DND-41 (cell line): Measurements from ENCODE around the gene SLC4A7.

ENCODE experiments used
- ATAC-seq: fragments of 200-7000 bp; cut with Tn5 transposase; 3 replicates; pipeline ENCODE4 v1.9.1; 2021; ENCODE audit warnings: low read depth; ENCODE audit not compliant: insufficient read depth
- DNase-seq: peaks from one replicate; pipeline ENCODE4 v3.0.0-alpha.2; 2020
- H2AFZ ChIP-seq: 2 replicates; pipeline ENCODE4 v1.6.0; 2012; ENCODE audit warnings: low read depth, low read length
- H3K27ac ChIP-seq: 2 replicates; pipeline ENCODE4 v1.5.1; 2012; ENCODE audit warnings: low read length, inconsistent platforms
- H3K27me3 ChIP-seq: fragments of 200-600 bp; sonication (generic); 2 replicates; pipeline ENCODE4 v1.6.0; 2012; ENCODE audit warnings: low read length, mild to moderate bottlenecking, inconsistent platforms; ENCODE audit not compliant: insufficient read depth, poor library complexity
- H3K36me3 ChIP-seq: 2 replicates; pipeline ENCODE4 v1.5.1; 2012; ENCODE audit warnings: low read length, inconsistent platforms; ENCODE audit not compliant: insufficient read depth
- H3K4me1 ChIP-seq: 2 replicates; pipeline ENCODE4 v1.5.1; 2012; ENCODE audit warnings: mild to moderate bottlenecking, low read length; ENCODE audit not compliant: insufficient read depth
- H3K4me2 ChIP-seq: 2 replicates; pipeline ENCODE4 v1.6.0; 2012; ENCODE audit warnings: mild to moderate bottlenecking, moderate library complexity, low read length, inconsistent platforms; ENCODE audit not compliant: insufficient read depth
- H3K4me3 ChIP-seq, 2 experiments: fragments of 200-600 bp in 1 of 2; shearing (Covaris generic) in 1 of 2; 2 replicates each; pipeline ENCODE4 v1.5.1; 2012 to 2016; ENCODE audit warnings: inconsistent platforms in 2 of 2, low read length in 2 of 2, mild to moderate bottlenecking in 2 of 2, low read depth in 1 of 2, moderate library complexity in 1 of 2
- H3K79me2 ChIP-seq: 2 replicates; pipeline ENCODE4 v1.6.0; 2012; ENCODE audit warnings: low read length, inconsistent platforms; ENCODE audit not compliant: insufficient read depth
- H3K9ac ChIP-seq: 2 replicates; pipeline ENCODE4 v1.6.0; 2012; ENCODE audit warnings: low read depth, mild to moderate bottlenecking, inconsistent platforms, low read length, moderate library complexity
- H3K9me3 ChIP-seq: 2 replicates; pipeline ENCODE4 v1.5.1; 2012; ENCODE audit warnings: low read length, moderate library complexity, mild to moderate bottlenecking, inconsistent platforms; ENCODE audit not compliant: insufficient read depth, severe bottlenecking
- H4K20me1 ChIP-seq: 2 replicates; pipeline ENCODE4 v1.6.0; 2012; ENCODE audit warnings: low read length; ENCODE audit not compliant: insufficient read depth
- EZH2 ChIP-seq: IDR thresholded peaks from 3 replicates; pipeline ENCODE4 v1.6.1; 2012; ENCODE audit warnings: borderline replicate concordance, low read depth, mild to moderate bottlenecking, moderate library complexity, low read length, inconsistent platforms; ENCODE audit not compliant: severe bottlenecking
- TF ChIP-seq, protein P1 (sequence below): IDR thresholded peaks from 2 replicates; pipeline ENCODE4 v1.5.1; 2012; ENCODE audit warnings: borderline replicate concordance, low read length, moderate library complexity, mild to moderate bottlenecking; ENCODE audit not compliant: poor library complexity, severe bottlenecking; ENCODE audit errors: extremely low read depth

Gene SLC4A7

DNA sequence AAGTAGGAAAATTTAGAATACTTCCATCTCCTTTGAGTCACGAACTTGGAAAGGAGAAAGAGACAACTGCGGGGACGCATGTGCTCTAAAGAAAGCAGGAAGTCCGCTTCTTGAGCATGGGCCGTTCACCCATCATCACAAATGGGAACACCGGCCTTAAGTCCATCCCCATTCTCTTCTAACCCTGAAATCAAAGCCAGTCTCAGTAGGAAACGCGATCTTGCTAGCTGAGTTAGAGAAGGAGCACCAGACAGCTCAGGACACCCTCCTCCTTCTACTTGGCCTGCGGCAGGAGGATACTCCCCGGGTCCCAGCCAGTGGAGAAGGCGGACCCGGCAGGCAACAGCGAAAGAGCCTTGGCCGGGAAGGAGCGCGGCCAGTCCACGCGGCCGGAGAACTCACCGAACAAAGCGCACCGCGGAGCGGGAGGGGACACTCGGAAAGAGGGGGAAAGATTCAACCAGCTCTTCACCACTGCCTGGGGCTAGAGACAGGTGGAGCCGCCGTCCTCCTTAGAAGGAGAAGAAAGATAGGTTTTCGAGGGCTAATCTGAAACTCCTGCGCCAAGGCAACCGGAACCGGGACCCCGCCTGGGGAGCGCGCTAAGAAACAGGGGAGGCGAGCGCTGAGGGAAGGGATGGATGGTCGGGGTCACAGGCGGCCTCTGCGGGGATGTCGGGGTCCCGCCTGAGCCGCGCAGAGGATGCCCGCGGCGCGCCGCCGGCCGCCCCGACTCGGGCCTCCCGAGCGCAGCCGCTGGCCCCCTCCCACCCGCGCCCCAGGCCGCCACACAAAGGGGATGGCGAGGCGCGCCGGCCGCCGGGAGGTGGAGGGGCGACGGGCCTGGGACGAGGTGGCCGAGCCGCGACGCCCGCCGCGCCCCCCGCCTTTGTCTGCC lies 818 bp downstream of the SLC4A7 start:
- H4K20me1 ChIP-seq = peaks cover 23% of the 10 kb centered on the region
- no peaks in the 10 kb centered on the region for H3K27me3 ChIP-seq
- H3K36me3 ChIP-seq = peaks cover 2% of the 10 kb centered on the region; the same call in 1 of the 2 replicates
- H3K4me2 ChIP-seq = peak overlapping the region; percentile 64
- peak overlapping the region; percentile 59 for H2AFZ ChIP-seq
- TF ChIP-seq, protein P1, sequence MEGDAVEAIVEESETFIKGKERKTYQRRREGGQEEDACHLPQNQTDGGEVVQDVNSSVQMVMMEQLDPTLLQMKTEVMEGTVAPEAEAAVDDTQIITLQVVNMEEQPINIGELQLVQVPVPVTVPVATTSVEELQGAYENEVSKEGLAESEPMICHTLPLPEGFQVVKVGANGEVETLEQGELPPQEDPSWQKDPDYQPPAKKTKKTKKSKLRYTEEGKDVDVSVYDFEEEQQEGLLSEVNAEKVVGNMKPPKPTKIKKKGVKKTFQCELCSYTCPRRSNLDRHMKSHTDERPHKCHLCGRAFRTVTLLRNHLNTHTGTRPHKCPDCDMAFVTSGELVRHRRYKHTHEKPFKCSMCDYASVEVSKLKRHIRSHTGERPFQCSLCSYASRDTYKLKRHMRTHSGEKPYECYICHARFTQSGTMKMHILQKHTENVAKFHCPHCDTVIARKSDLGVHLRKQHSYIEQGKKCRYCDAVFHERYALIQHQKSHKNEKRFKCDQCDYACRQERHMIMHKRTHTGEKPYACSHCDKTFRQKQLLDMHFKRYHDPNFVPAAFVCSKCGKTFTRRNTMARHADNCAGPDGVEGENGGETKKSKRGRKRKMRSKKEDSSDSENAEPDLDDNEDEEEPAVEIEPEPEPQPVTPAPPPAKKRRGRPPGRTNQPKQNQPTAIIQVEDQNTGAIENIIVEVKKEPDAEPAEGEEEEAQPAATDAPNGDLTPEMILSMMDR = no peak
- no peak for TF ChIP-seq EZH2
- peak; percentile 56 for DNase-seq
- no peaks in the 10 kb centered on the region for H3K9me3 ChIP-seq
- H3K9ac ChIP-seq = peak overlapping the region; percentile 97
- H3K27ac ChIP-seq = peak overlapping the region; percentile 77
- peak; percentile 13 for ATAC-seq
- H3K4me1 ChIP-seq = peaks cover 47% of the 10 kb centered on the region
- H3K4me3 ChIP-seq = peak overlapping the region; percentile 64 to 73
- peaks cover 58% of the 10 kb centered on the region for H3K79me2 ChIP-seq

- ATAC-seq (peak; percentile 8; the same call in 1 of the 3 replicates), DNase-seq (no peak)
- Histone ChIP-seq H4K20me1 (peaks cover 47% of the 10 kb centered on the region), H2AFZ (no peak overlapping the region), H3K27ac (peak overlapping the region; percentile 68), H3K27me3 (no peaks in the 10 kb centered on the region), H3K79me2 (peaks cover 92% of the 10 kb centered on the region), H3K4me2 (peak overlapping the region; percentile 64), H3K36me3 (peaks cover 22% of the 10 kb centered on the region), H3K9ac (peak overlapping the region; percentile 15; the same call in 1 of the 2 replicates), H3K4me3 (peak overlapping the region in 1 of 2 experiments; percentile 34; a peak in 2 of 4 replicates), H3K4me1 (peaks cover 49% of the 10 kb centered on the region), H3K9me3 (no peaks in the 10 kb centered on the region)
- TF ChIP-seq, protein P1 = no peak
- TF ChIP-seq EZH2 = no peak
Observed at GRCh38 chr3:27479806-27480543, 4.2 kb downstream of the SLC4A7 start.

- H3K4me1 ChIP-seq = peaks cover 4% of the 10 kb centered on the region
- H3K36me3 ChIP-seq = peaks cover 7% of the 10 kb centered on the region
- H3K4me3 ChIP-seq = no peak overlapping the region
- H3K79me2 ChIP-seq = peaks cover 99% of the 10 kb centered on the region
- H3K4me2 ChIP-seq = no peak overlapping the region
- peaks cover 52% of the 10 kb centered on the region; the same call in 1 of the 2 replicates for H4K20me1 ChIP-seq
- DNase-seq (no peak), ATAC-seq (no peak)
- H3K9me3 ChIP-seq = no peaks in the 10 kb centered on the region
- H3K27ac ChIP-seq = no peak overlapping the region
- H2AFZ ChIP-seq = no peak overlapping the region
- no peaks in the 10 kb centered on the region for H3K27me3 ChIP-seq
- H3K9ac ChIP-seq = no peak overlapping the region
- no peak for TF ChIP-seq EZH2
Observed at GRCh38 chr3:27471923-27472550, 12.1 kb downstream of the SLC4A7 start.
